HEK293 (cell line): ENCODE results near the gene ABRACL.

ENCODE experiments used
- CTCF ChIA-PET: fragments of 350-600 bp; formaldehyde crosslinking; extraction: SDS; loops from one replicate; lab custom pipeline; 2021; ENCODE audit warnings: antibody characterized with exemption; lab: Yijun Ruan, JAX
- POLR2A ChIA-PET: fragments of 300-600 bp; formaldehyde crosslinking; extraction: SDS; loops from one replicate; lab custom pipeline; 2020; ENCODE audit warnings: antibody characterized with exemption, inconsistent platforms; lab: Yijun Ruan, JAX
- H3K27ac ChIP-seq: fragments of 200-500 bp; sonication (Bioruptor generic); 2 replicates; pipeline ENCODE4 v1.5.1; 2014; ENCODE audit warnings: low read depth, low read length, control low read depth, inconsistent platforms; ENCODE audit errors: extremely low read depth
- H3K36me3 ChIP-seq, 2 experiments: fragments of 200-500 bp in 1 of 2; sonication (Bioruptor generic) in 1 of 2; 1 replicate in 1 of 2; 2 replicates in 1 of 2; pipeline ENCODE4 v1.5.1; 2014 to 2017; ENCODE audit warnings: inconsistent platforms in 2 of 2, low read length in 2 of 2; ENCODE audit not compliant: control insufficient read depth in 2 of 2, insufficient read depth in 1 of 2
- H3K4me1 ChIP-seq: fragments of 200-500 bp; sonication (Bioruptor generic); 2 replicates; pipeline ENCODE4 v1.5.1; 2014; ENCODE audit warnings: mild to moderate bottlenecking, low read length, inconsistent platforms; ENCODE audit not compliant: control insufficient read depth, insufficient read depth
- H3K4me3 ChIP-seq: 2 replicates; pipeline ENCODE4 v1.5.1; 2011; ENCODE audit warnings: low read depth, mild to moderate bottlenecking, control low read depth, low read length, moderate library complexity
- H3K9me3 ChIP-seq: fragments of 200-500 bp; sonication (Bioruptor generic); 2 replicates; pipeline ENCODE4 v1.5.1; 2014; ENCODE audit warnings: low read depth, low read length, inconsistent platforms; ENCODE audit not compliant: control insufficient read depth, insufficient read depth
- HOXA7 ChIP-seq: sonication (generic); formaldehyde crosslinking; IDR thresholded peaks from 2 replicates; pipeline ENCODE4 v1.8.1; 2022; ENCODE audit warnings: missing genetic modification reagents, borderline replicate concordance
- MYNN ChIP-seq: fragments of 450-650 bp; formaldehyde crosslinking; IDR thresholded peaks from 2 replicates; pipeline ENCODE4 v1.5.1; 2016; ENCODE audit warnings: missing biosample characterization, missing genetic modification characterization, borderline replicate concordance
- OVOL3 ChIP-seq: fragments of 450-650 bp; formaldehyde crosslinking; IDR thresholded peaks from 2 replicates; pipeline ENCODE4 v1.5.1; 2016; ENCODE audit warnings: missing biosample characterization, missing genetic modification characterization
- SP2 ChIP-seq: fragments of 450-650 bp; formaldehyde crosslinking; IDR thresholded peaks from 2 replicates; pipeline ENCODE4 v1.5.1; 2016; ENCODE audit warnings: missing biosample characterization, missing genetic modification characterization
- ZBTB21 ChIP-seq: fragments of 450-650 bp; formaldehyde crosslinking; IDR thresholded peaks from 2 replicates; pipeline ENCODE4 v1.5.1; 2017; ENCODE audit warnings: missing biosample characterization, missing genetic modification characterization
- ZNF121 ChIP-seq: fragments of 450-650 bp; formaldehyde crosslinking; IDR thresholded peaks from 2 replicates; pipeline ENCODE4 v1.5.1; 2016; ENCODE audit warnings: missing biosample characterization, missing genetic modification characterization
- ZNF138 ChIP-seq: fragments of 450-650 bp; formaldehyde crosslinking; IDR thresholded peaks from 2 replicates; pipeline ENCODE4 v1.5.1; 2016; ENCODE audit warnings: missing biosample characterization, missing genetic modification characterization, borderline replicate concordance
- ZNF23 ChIP-seq: fragments of 450-650 bp; formaldehyde crosslinking; IDR thresholded peaks from 2 replicates; pipeline ENCODE4 v1.5.1; 2016; ENCODE audit warnings: missing biosample characterization, missing genetic modification characterization, borderline replicate concordance
- ZNF24 ChIP-seq: fragments of 450-650 bp; formaldehyde crosslinking; IDR thresholded peaks from 2 replicates; pipeline ENCODE4 v1.5.1; 2016; ENCODE audit warnings: missing biosample characterization, missing genetic modification characterization
- ZNF248 ChIP-seq: fragments of 450-650 bp; formaldehyde crosslinking; IDR thresholded peaks from 2 replicates; pipeline ENCODE4 v1.5.1; 2017; ENCODE audit warnings: missing biosample characterization, missing genetic modification characterization
- ZNF394 ChIP-seq: fragments of 450-650 bp; formaldehyde crosslinking; IDR thresholded peaks from 2 replicates; pipeline ENCODE4 v1.5.1; 2016; ENCODE audit warnings: missing biosample characterization, missing genetic modification characterization, mild to moderate bottlenecking, moderate library complexity, borderline replicate concordance
- ZNF514 ChIP-seq: fragments of 450-650 bp; formaldehyde crosslinking; IDR thresholded peaks from 2 replicates; pipeline ENCODE4 v1.5.1; 2016; ENCODE audit warnings: missing biosample characterization, missing genetic modification characterization
- ZNF544 ChIP-seq: fragments of 450-650 bp; formaldehyde crosslinking; IDR thresholded peaks from 2 replicates; pipeline ENCODE4 v1.5.0; 2017; ENCODE audit warnings: missing biosample characterization, missing genetic modification characterization
- ZNF558 ChIP-seq: fragments of 450-650 bp; formaldehyde crosslinking; IDR thresholded peaks from 2 replicates; pipeline ENCODE4 v1.5.1; 2016; ENCODE audit warnings: missing biosample characterization, missing genetic modification characterization
- ZNF626 ChIP-seq: fragments of 450-650 bp; sonication (Bioruptor Pico); formaldehyde crosslinking; IDR thresholded peaks from 2 replicates; pipeline ENCODE4 v1.5.1; 2018; ENCODE audit warnings: missing biosample characterization, missing genetic modification characterization, inconsistent platforms
- ZSCAN16 ChIP-seq: fragments of 450-650 bp; formaldehyde crosslinking; IDR thresholded peaks from 2 replicates; pipeline ENCODE4 v1.5.1; 2016; ENCODE audit warnings: missing biosample characterization, missing genetic modification characterization
- ZSCAN30 ChIP-seq: fragments of 450-650 bp; IDR thresholded peaks from 2 replicates; pipeline ENCODE4 v1.5.1; 2018; ENCODE audit warnings: missing biosample characterization, mild to moderate bottlenecking, missing genetic modification characterization, moderate library complexity
- TF ChIP-seq, protein P1 (sequence below): fragments of 450-650 bp; formaldehyde crosslinking; IDR thresholded peaks from 2 replicates; pipeline ENCODE4; 2016; ENCODE audit warnings: missing biosample characterization, missing genetic modification characterization
- TF ChIP-seq, protein P2 (sequence below): fragments of 450-650 bp; formaldehyde crosslinking; IDR thresholded peaks from 2 replicates; pipeline ENCODE4 v1.5.1; 2016; ENCODE audit warnings: missing biosample characterization, missing genetic modification characterization
- TF ChIP-seq, protein P3 (sequence below): fragments of 450-650 bp; formaldehyde crosslinking; IDR thresholded peaks from 2 replicates; pipeline ENCODE4 v1.5.1; 2016; ENCODE audit warnings: missing biosample characterization, missing genetic modification characterization
- TF ChIP-seq, protein P4 (sequence below): fragments of 450-650 bp; formaldehyde crosslinking; IDR thresholded peaks from 2 replicates; pipeline ENCODE4 v1.5.1; 2016; ENCODE audit warnings: missing biosample characterization, missing genetic modification characterization, borderline replicate concordance
- TF ChIP-seq, protein P5 (sequence below): fragments of 450-650 bp; formaldehyde crosslinking; IDR thresholded peaks from 2 replicates; pipeline ENCODE4 v1.5.1; 2016; ENCODE audit warnings: missing biosample characterization, missing genetic modification characterization, low read depth
- TF ChIP-seq, protein P6 (sequence below): fragments of 450-650 bp; formaldehyde crosslinking; IDR thresholded peaks from 2 replicates; pipeline ENCODE4 v1.5.1; 2016; ENCODE audit warnings: missing biosample characterization, missing genetic modification characterization

The ABRACL gene

DNA sequence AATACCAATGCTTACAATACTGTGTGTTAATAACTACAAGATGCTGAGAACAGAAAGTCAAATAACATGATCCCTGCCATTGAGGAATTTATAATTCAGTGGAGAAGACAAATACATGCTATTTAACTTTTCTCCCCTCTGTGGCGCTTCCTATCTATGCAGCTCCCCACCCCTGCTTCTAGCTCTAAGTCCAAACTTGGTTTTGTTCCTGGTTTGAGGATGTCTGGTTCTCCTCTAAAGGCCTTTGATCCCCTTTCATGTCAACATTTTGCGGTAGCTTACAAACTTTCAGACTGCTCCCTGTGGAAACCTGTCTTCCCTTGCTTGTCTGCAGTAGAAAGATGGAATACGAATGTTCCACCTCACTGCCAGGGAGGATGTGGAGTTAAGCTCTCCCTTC lies 22.1 kb upstream of the ABRACL start (continued):
- TF ChIP-seq, protein P1, sequence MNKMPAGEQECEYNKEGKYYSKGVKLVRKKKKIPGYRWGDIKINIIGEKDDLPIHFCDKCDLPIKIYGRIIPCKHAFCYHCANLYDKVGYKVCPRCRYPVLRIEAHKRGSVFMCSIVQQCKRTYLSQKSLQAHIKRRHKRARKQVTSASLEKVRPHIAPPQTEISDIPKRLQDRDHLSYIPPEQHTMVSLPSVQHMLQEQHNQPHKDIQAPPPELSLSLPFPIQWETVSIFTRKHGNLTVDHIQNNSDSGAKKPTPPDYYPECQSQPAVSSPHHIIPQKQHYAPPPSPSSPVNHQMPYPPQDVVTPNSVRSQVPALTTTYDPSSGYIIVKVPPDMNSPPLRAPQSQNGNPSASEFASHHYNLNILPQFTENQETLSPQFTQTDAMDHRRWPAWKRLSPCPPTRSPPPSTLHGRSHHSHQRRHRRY: no peak
- no peak for TF ChIP-seq ZNF138 (tag by site-specific recombination)
- no peak for TF ChIP-seq ZBTB21 (tag by site-specific recombination)
- no peak for TF ChIP-seq SP2 (tag by site-specific recombination)
- TF ChIP-seq ZNF394 (tag by site-specific recombination): no peak
- TF ChIP-seq, protein P2, sequence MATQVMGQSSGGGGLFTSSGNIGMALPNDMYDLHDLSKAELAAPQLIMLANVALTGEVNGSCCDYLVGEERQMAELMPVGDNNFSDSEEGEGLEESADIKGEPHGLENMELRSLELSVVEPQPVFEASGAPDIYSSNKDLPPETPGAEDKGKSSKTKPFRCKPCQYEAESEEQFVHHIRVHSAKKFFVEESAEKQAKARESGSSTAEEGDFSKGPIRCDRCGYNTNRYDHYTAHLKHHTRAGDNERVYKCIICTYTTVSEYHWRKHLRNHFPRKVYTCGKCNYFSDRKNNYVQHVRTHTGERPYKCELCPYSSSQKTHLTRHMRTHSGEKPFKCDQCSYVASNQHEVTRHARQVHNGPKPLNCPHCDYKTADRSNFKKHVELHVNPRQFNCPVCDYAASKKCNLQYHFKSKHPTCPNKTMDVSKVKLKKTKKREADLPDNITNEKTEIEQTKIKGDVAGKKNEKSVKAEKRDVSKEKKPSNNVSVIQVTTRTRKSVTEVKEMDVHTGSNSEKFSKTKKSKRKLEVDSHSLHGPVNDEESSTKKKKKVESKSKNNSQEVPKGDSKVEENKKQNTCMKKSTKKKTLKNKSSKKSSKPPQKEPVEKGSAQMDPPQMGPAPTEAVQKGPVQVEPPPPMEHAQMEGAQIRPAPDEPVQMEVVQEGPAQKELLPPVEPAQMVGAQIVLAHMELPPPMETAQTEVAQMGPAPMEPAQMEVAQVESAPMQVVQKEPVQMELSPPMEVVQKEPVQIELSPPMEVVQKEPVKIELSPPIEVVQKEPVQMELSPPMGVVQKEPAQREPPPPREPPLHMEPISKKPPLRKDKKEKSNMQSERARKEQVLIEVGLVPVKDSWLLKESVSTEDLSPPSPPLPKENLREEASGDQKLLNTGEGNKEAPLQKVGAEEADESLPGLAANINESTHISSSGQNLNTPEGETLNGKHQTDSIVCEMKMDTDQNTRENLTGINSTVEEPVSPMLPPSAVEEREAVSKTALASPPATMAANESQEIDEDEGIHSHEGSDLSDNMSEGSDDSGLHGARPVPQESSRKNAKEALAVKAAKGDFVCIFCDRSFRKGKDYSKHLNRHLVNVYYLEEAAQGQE (tag by site-specific recombination): no peak
- no peak for TF ChIP-seq ZNF23 (tag by site-specific recombination)
- no peak for TF ChIP-seq ZNF121 (tag by site-specific recombination)

DNA sequence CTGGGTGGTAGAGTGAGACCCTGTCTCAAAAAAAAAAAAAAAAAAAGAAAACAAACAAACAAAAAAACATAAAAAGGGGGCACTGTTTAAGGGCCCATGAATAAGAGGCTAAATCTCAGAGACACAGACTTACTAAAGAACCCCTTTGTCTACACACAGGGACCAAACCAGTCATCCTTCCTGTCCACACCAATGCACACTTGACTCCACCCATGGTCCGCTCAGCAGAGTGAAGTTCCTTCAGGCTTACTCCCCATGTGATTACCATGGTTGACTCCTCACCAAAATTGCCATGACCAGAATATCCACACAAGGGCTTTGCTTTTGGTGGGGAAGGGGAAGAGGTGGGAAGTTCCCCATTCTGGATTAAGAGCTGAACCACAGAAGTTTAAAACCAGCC lies 21.1 kb upstream of the ABRACL start:
- ChIA-PET CTCF (no interaction called here), POLR2A (no interaction called here)
- Histone ChIP-seq H3K4me1 (no peaks in the 10 kb centered on the region), H3K27ac (no peak overlapping the region), H3K36me3 (no peaks in the 10 kb centered on the region), H3K9me3 (no peaks in the 10 kb centered on the region), H3K4me3 (no peak overlapping the region)
- TF ChIP-seq ZSCAN30 (tag by site-specific recombination): no peak
- no peak for TF ChIP-seq ZSCAN16 (tag by site-specific recombination)
- TF ChIP-seq, protein P3, sequence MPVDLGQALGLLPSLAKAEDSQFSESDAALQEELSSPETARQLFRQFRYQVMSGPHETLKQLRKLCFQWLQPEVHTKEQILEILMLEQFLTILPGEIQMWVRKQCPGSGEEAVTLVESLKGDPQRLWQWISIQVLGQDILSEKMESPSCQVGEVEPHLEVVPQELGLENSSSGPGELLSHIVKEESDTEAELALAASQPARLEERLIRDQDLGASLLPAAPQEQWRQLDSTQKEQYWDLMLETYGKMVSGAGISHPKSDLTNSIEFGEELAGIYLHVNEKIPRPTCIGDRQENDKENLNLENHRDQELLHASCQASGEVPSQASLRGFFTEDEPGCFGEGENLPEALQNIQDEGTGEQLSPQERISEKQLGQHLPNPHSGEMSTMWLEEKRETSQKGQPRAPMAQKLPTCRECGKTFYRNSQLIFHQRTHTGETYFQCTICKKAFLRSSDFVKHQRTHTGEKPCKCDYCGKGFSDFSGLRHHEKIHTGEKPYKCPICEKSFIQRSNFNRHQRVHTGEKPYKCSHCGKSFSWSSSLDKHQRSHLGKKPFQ: no peak
- TF ChIP-seq, protein P4, sequence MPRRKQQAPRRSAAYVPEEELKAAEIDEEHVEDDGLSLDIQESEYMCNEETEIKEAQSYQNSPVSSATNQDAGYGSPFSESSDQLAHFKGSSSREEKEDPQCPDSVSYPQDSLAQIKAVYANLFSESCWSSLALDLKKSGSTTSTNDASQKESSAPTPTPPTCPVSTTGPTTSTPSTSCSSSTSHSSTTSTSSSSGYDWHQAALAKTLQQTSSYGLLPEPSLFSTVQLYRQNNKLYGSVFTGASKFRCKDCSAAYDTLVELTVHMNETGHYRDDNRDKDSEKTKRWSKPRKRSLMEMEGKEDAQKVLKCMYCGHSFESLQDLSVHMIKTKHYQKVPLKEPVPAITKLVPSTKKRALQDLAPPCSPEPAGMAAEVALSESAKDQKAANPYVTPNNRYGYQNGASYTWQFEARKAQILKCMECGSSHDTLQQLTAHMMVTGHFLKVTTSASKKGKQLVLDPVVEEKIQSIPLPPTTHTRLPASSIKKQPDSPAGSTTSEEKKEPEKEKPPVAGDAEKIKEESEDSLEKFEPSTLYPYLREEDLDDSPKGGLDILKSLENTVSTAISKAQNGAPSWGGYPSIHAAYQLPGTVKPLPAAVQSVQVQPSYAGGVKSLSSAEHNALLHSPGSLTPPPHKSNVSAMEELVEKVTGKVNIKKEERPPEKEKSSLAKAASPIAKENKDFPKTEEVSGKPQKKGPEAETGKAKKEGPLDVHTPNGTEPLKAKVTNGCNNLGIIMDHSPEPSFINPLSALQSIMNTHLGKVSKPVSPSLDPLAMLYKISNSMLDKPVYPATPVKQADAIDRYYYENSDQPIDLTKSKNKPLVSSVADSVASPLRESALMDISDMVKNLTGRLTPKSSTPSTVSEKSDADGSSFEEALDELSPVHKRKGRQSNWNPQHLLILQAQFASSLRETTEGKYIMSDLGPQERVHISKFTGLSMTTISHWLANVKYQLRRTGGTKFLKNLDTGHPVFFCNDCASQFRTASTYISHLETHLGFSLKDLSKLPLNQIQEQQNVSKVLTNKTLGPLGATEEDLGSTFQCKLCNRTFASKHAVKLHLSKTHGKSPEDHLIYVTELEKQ: no peak
- no peak for TF ChIP-seq OVOL3 (tag by site-specific recombination)
- no peak for TF ChIP-seq MYNN (tag by site-specific recombination)
- TF ChIP-seq, protein P5, sequence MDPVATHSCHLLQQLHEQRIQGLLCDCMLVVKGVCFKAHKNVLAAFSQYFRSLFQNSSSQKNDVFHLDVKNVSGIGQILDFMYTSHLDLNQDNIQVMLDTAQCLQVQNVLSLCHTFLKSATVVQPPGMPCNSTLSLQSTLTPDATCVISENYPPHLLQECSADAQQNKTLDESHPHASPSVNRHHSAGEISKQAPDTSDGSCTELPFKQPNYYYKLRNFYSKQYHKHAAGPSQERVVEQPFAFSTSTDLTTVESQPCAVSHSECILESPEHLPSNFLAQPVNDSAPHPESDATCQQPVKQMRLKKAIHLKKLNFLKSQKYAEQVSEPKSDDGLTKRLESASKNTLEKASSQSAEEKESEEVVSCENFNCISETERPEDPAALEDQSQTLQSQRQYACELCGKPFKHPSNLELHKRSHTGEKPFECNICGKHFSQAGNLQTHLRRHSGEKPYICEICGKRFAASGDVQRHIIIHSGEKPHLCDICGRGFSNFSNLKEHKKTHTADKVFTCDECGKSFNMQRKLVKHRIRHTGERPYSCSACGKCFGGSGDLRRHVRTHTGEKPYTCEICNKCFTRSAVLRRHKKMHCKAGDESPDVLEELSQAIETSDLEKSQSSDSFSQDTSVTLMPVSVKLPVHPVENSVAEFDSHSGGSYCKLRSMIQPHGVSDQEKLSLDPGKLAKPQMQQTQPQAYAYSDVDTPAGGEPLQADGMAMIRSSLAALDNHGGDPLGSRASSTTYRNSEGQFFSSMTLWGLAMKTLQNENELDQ (tag by site-specific recombination): no peak
- TF ChIP-seq, protein P6, sequence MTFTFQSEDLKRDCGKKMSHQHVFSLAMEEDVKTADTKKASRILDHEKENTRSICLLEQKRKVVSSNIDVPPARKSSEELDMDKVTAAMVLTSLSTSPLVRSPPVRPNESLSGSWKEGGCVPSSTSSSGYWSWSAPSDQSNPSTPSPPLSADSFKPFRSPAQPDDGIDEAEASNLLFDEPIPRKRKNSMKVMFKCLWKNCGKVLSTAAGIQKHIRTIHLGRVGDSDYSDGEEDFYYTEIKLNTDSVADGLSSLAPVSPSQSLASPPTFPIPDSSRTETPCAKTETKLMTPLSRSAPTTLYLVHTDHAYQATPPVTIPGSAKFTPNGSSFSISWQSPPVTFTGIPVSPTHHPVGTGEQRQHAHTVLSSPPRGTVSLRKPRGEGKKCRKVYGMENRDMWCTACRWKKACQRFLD: no peak
- TF ChIP-seq HOXA7 (CRISPR knock-in tag): no peak
- TF ChIP-seq ZNF544: no peak
- no peak for TF ChIP-seq ZNF514
- no peak for TF ChIP-seq ZNF626 (tag by site-specific recombination)
- TF ChIP-seq ZNF558 (tag by site-specific recombination): no peak
- no peak for TF ChIP-seq ZNF24 (tag by site-specific recombination)
- TF ChIP-seq ZNF248 (tag by site-specific recombination): no peak
